Measurements from ENCODE around the gene FBXO36.
A peak's percentile ranks its signal among the peaks of the same experiment; 100 is the strongest.

Gene FBXO36

GRCh38 chr2:229922449-229923386 lies at the start of gene FBXO36:
Gene FBXO36 (plus strand): TSS chr2:229922503. CDS start chr2:229922514, 11 bp downstream.
- no peak for FAIRE-seq
- TF ChIP-seq POLR2A (IDR thresholded peaks at IDR 0.05; ENCODE audit: low read depth, low read length) = no peak; the same call in 1 of the 2 replicates
- peak; percentile 56 for DNase-seq (ENCODE audit: insufficient read length, low spot score)

GRCh38 chr2:229873123-229873581 lies 49.2 kb upstream of the FBXO36 start:
- FAIRE-seq (no peak), DNase-seq (ENCODE audit: insufficient read length, low spot score) (no peak)
- no peak for TF ChIP-seq POLR2A (IDR thresholded peaks at IDR 0.05; ENCODE audit: low read depth, low read length)

GRCh38 chr2:229874647-229875046 lies 47.7 kb upstream of the FBXO36 start:
- FAIRE-seq = no peak
- DNase-seq (ENCODE audit: insufficient read length, low spot score) = no peak
- TF ChIP-seq POLR2A (IDR thresholded peaks at IDR 0.05; ENCODE audit: low read depth, low read length) = no peak

GRCh38 chr2:229875549-229875948 lies 46.8 kb upstream of the FBXO36 start:
- DNase-seq (ENCODE audit: insufficient read length, low spot score) (no peak), FAIRE-seq (no peak)
- no peak for TF ChIP-seq POLR2A (IDR thresholded peaks at IDR 0.05; ENCODE audit: low read depth, low read length)

GRCh38 chr2:229879191-229879950 lies 42.9 kb upstream of the FBXO36 start:
- DNase-seq (ENCODE audit: insufficient read length, low spot score) (no peak), FAIRE-seq (no peak)
- TF ChIP-seq POLR2A (IDR thresholded peaks at IDR 0.05; ENCODE audit: low read depth, low read length) = no peak

GRCh38 chr2:229880892-229881586 lies 41.3 kb upstream of the FBXO36 start:
- FAIRE-seq = no peak
- no peak for TF ChIP-seq POLR2A (IDR thresholded peaks at IDR 0.05; ENCODE audit: low read depth, low read length)

GRCh38 chr2:229882583-229882982 lies 39.7 kb upstream of the FBXO36 start:
- TF ChIP-seq POLR2A (IDR thresholded peaks at IDR 0.05; ENCODE audit: low read depth, low read length) = no peak
- FAIRE-seq (no peak), DNase-seq (ENCODE audit: insufficient read length, low spot score) (no peak)

More at GRCh38 chr2:229880892-229881586, 41.3 kb upstream of the FBXO36 start:
- DNase-seq (ENCODE audit: insufficient read length, low spot score) = no peak

- TF ChIP-seq POLR2A (IDR thresholded peaks at IDR 0.05; ENCODE audit: low read depth, low read length) = no peak
Observed at GRCh38 chr2:229884775-229885699, 37.3 kb upstream of the FBXO36 start.

GRCh38 chr2:229887441-229887840 lies 34.9 kb upstream of the FBXO36 start:
- FAIRE-seq (no peak), DNase-seq (ENCODE audit: insufficient read length, low spot score) (no peak)
- TF ChIP-seq POLR2A (IDR thresholded peaks at IDR 0.05; ENCODE audit: low read depth, low read length) = no peak

More at GRCh38 chr2:229884775-229885699, 37.3 kb upstream of the FBXO36 start:
- FAIRE-seq (peak; percentile 23), DNase-seq (ENCODE audit: insufficient read length, low spot score) (no peak)

- DNase-seq (ENCODE audit: insufficient read length, low spot score) (no peak), FAIRE-seq (peak; percentile 67)
- TF ChIP-seq POLR2A (IDR thresholded peaks at IDR 0.05; ENCODE audit: low read depth, low read length) = no peak
Observed at GRCh38 chr2:229888031-229888430, 34.3 kb upstream of the FBXO36 start.

- FAIRE-seq (no peak), DNase-seq (ENCODE audit: insufficient read length, low spot score) (no peak)
- TF ChIP-seq POLR2A (IDR thresholded peaks at IDR 0.05; ENCODE audit: low read depth, low read length) = no peak
Observed at GRCh38 chr2:229889023-229889422, 33.3 kb upstream of the FBXO36 start.

GRCh38 chr2:229896857-229897256 lies 25.4 kb upstream of the FBXO36 start:
- no peak for FAIRE-seq
- no peak for TF ChIP-seq POLR2A (IDR thresholded peaks at IDR 0.05; ENCODE audit: low read depth, low read length)
- DNase-seq (ENCODE audit: insufficient read length, low spot score) = no peak

- no peak for DNase-seq (ENCODE audit: insufficient read length, low spot score)
- FAIRE-seq = no peak
- TF ChIP-seq POLR2A (IDR thresholded peaks at IDR 0.05; ENCODE audit: low read depth, low read length) = no peak
Observed at GRCh38 chr2:229899604-229900003, 22.7 kb upstream of the FBXO36 start.
